Fibroblast of skin of left biceps (primary cell): ENCODE measurements around the gene STEAP4.
"Not testable (repeated sequence)": the region's sequence is repeated elsewhere in the genome, so short reads cannot be mapped to it uniquely, and the experiment has no call there.

Experiments
- DNase-seq, 2 experiments: peaks; one replicate each; pipeline ENCODE4 v3.0.0-alpha.2; 2013; ENCODE audit warnings: low read depth in 2 of 2

The STEAP4 gene

DNA sequence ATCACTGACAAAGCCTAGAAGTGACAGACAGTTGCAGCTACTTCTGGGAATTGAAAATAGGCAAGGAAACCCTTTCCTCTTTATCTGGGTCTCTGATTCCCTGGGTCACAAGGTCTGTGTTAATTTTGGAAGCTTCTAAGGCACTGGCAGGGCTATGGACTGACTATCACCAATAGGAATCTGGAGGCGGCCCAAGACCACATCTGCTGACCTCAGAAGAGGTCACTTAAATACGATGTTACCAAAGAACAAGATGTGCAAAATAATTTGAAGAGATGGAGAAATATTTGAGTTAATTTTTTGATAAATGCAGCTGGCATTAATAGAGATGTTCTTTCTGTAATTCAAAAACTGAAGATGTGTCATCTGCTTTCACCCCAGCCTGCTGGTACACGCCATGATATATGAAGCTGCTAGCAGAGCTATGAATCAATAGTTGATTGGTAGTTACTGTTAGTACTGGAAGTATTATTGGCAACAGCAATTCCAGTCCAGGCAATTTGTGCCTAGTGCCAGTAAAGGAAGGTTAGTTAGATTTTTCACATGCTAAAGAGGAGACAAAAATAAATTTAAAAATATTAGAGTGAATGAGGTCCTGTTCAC lies 5.5 kb upstream of the STEAP4 start:
- no peak for DNase-seq

DNA sequence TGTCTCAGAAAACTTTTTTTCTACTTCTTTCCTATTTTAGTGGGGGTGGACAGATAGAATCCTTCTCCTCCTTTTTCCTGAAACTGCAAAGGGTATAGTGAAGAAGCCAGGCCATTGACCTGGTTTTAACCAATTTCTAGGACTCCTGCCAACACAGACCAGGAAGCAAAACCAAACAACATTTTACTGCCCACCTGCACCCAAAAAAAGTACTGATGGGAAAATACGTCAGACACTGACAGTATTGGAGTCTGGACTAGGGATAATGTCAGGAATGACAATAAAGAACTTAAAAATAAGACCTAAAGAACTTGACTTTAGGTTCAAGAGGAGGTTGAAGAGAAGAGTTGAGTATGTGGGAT lies 5.0 kb upstream of the STEAP4 start:
- no peak for DNase-seq

DNA sequence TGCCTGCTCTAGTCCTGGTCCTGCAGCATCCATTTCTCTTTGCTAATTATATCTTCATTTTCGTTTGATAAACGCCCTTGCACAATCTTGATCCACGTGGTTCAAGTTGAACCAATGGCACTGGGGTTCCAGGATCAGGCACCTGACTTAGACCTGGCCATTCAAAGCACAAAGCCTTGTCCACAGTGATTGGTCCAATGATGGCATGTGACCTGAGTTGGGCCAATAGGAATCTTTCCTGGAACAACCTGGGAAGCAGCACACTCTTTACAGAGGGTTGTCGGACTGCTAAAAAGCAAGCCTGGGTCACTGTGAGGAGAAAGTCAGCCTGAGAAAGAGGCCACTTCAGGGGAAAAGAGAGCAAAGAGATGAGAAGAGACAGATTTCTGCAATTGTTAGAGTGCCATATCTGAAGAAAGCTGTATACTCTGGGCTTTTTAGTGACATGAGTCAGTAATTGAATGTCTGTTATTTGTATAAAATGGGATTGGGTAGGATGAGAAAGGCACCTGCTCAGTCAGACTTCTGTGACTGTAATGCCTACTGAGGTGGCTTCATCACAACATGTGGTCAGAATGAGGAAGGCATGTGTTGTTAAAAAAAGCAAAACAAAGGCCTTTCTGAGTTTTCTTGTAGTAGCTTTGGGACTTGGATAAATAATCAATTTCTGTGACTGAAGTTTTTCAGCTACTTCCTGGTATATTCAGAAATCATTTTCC lies 4.4 kb upstream of the STEAP4 start:
- no peak for DNase-seq

DNA sequence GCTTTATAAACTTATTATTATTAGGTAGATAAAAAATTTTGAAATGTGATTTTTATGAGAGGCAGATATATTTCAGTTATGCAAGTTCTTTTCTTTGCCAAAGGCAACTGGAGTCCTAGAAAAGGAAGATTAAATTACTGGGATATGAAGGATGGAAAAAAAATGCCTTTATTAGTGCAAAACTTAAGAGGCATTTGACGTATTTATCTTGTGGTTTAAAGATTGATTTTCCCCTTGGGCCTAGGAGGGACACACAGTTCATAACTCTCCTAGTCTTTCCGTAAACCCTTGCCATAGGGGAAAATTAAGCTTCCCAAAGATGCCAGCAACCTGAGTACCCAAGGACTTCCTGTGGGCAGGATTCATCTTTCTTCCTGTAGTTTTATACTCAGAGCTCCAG lies 3.1 kb upstream of the STEAP4 start:
- no peak for DNase-seq

DNA sequence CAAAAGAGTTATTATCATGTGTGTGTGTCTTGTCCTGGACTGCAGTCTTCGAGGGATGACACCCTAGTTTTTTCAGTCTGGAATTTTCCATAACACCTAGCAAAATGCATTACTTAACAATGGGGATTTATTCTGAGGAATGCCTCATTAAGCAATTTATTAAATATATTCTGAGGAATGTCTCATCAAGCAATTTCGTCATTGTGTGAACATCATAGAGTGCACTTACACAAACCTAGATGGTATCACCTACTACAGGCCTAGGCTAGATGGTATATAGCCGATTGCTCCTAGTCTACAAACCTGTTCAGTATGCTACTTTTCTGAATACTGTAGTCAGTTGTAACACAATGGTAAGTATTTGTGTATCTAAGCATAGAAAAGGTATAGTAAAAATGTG lies 1.1 kb upstream of the STEAP4 start:
- DNase-seq: no peak

DNA sequence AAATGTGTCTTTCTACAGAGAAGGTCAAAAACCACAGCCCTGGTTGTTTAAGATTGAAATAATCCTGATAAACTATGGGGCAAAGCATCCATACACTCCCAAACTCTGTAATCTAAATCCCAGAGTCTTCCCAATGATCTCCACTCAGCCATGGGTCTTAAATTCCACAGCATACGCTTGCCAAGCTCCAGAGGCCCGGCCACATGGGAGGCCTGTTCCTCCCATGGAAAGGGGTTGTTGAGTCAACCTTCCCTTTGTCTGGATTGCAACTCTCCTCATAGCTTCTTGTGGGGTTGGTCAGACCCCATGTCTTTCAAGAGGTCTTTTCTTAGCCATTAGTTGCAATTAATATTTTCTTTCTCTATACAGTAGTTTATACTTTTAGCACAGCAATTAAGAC lies 718 bp upstream of the STEAP4 start:
- no peak for DNase-seq

DNA sequence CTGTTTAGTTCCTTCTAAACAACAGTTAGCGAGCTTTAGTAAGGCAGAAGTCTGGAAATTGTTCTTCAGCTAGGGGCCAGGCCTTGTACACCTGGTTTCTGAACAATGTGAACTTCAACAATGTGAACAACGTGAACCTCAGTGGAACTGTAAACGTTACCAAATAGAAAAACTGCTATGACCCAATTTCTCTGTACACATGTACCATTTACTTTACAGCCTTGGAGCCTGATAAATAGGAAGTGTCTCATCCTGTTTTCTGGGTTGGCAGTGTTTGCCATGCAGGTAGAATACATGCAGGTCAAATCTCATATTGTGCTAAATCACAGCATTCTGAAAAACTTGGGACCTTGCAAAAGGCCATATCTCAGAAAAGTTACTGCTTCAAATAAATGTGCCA lies 1.6 kb downstream of the STEAP4 start:
- DNase-seq: no peak

DNA sequence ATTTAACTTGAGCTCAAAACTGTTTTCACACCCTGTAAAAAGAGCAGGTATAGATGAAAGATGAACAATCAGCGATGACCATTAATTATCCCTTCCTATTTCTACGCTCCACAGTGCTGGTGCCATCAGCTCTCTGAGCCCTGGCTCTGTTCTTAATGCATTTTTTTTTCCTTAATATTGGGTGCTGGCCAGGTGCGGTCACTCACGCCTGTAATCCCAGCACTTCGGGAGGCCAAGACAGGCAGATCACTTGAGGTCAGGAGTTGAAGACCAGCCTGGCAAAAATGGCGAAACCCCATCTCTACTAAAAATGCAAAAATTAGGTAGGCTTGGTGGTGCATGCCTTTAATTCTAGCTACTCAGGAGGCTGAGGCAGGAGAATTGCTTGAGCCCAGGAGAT lies 4.2 kb downstream of the STEAP4 start:
- DNase-seq: no peak

DNA sequence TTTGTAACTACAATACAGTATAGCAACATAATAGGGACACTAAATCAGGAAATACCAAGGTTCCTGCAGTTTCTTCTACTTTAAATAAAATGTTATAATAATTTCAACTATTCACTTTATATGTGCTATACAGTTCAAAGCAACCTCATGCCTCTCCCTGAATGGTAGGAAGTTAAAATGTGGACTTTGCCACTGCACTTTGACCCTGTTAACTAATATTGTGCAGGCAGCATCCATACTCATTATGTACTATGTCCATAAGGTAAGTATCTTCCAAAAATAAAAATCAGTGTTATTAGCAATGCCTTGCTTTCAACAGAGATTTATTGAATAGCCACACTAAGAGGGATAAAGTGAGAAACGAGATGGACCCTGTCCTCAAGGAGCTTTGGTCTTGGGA lies 4.8 kb downstream of the STEAP4 start:
- no peak for DNase-seq

DNA sequence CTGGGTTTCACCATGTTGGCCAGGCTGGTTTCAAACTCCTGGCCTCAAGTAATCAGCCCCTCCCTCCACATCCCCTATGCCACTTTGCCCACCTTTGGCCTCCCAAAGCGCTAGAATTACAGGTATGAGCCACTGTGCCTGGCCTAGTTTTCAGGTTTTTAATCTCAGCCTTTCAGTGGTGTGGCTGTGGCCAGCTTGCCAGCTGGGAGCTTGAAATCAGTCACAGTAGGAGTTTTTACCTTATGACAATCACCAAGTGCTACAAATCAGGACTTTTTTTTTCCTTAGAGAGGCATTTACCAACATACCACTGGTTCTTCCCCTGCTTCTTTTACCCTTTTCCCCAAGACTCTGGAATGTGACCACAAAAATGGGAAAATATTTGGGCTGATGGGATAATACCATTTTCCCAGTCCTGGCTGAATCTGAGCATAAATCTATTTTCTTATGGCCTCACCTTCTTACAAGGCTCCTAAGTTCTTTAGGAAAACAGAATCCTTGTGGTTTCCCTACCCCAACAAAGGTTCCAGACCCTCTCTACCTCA lies 6.2 kb downstream of the STEAP4 start:
- no peak for DNase-seq

DNA sequence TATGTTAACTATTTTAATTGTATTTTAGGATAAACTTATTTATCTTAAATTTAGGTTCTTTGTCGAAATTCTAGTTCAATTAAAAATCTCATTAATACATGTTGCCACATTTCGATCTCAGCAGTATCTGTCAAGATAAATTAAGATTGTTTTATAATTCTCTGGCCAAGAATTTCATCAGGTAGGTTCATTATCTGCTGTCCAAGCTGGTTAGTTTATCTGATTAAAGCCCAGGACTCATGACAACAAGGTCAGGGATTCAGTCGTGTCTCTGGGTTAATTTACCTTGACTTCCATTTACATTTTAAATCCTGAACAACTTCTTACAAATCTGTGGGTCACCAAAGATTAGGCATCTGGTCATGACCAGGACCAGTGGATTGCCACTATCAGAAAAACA lies 7.6 kb downstream of the STEAP4 start:
- no peak for DNase-seq

DNA sequence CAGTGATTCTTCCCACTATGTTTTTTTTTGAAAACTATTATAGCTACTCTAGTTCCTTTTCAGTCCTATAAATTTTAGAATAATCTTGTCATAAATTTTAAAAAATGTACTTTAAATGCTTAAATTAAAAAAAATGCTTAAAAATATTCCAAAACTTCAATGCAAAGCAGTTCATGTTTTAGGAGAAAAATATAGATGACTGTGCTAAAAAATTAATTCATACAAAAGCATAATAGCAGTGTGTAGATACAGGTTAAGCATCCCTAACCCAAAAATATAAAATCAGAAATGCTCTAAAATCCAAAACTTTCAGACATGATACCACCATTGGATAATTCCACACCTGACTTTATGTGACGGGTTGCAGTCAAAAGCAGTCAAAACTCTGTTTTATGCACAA lies 12.8 kb downstream of the STEAP4 start:
- no peak for DNase-seq

DNA sequence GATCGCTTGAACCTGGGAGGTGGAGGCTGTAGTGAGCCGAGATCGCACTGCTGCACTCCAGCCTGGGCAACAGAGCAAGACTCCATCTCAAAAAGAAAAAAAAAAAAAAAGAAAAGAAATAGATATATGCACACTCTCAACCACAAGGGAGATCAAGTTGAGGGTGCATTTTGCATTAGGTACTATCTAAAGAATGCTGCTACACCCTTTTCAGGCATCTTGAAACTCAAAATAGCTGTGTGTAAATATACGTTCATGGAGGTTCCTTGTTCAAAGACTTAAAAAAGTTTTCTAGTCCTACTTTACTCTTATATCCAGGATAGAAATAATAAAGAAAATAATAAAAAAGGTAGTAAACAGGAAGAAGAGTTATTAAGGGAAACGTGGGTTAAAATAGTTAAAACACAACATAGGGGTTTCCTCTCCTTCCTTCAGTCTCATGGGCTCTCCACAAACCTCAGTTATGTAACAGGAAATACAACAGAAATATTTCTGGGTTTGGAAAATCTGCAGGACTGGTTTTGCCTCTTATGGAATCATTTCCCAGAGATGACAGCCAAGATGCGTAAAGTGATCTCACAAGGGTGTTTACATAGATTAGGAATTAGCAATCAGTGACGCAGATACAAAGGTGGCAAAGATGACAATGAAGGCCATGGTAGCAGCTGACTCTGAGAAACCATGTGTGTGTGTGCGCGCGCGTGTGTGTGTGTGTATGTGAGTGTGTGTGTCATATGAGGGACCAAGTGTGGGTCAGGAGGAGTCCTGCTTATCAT lies 15.1 kb downstream of the STEAP4 start:
- no peak for DNase-seq

DNA sequence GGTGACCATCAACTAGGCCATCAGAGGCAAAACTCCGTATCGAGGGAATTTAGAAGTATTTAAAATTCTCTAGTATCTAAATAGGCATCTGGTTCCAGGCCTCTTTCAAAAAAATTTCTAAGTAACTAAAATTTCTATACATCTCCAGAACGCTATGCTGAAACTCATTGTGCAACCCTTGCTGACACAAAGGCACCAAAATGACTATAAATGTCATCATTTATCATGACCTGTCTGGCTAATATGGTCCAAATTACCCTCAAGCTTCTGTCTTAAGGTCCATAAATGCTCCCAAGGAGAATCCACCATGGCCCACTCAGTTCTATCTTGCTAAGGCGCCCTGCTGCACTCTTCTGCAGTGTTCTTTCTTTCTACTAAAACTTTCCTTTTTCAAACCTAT lies 16.2 kb downstream of the STEAP4 start:
- no peak for DNase-seq

DNA sequence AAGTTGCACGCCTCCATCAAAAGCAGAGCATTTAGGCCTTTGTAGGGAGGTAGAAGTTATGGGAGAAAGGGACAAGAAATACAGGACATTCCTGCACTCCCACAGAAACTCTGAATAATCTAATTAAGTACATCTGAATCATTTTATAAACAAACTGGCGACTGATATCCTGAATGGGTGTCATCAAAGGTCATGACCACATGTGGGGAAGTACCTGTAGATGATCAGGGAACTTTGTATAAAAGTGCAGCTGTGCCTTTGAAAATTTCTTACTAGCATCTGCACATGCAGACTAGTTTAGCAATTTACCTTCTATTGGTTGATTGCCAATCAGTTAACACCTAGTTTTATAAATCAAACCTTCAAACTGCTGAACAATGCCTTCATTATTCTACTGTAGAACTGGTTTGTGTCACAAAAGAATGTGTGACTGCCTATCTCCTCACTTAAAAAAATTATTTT lies 17.1 kb downstream of the STEAP4 start:
- DNase-seq: no peak

DNA sequence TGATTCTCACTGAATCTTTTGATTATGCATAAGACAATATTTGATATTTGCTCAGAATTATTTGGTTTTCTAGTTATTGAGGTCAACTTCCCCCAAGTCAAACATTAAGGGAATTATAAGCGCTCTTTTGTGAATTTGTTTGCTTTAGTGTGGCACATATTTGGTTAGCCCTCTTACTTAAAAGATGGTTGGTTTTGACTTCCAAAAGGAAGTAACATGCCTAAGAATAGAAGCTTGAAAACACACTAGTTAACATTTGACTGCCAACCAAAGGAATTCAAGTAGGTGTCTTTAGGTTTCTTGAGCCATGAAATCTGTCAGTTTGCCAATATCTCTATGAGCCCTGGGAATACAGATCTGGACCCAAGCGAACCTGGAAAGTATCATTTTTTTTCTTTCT lies 24.9 kb downstream of the STEAP4 start:
- no peak for DNase-seq

DNA sequence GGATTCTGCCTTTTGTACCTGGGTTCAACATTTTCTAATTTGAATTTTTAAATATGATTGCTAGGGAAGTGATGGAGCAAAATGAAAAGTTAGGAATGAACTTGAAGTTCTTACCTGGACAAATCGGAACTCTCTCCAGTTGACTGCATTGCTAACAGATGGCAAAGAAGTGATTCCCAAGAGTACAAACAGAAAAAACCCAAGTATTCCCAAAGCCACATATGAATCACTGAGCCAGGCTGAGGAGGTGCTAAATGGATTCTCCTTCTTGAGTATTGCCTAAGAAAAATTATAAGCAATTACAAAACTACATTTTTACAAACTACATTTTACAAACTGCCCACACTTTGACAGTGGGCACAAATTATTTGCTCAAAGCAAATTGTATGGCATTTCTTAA lies 25.9 kb downstream of the STEAP4 start:
- DNase-seq: no peak

DNA sequence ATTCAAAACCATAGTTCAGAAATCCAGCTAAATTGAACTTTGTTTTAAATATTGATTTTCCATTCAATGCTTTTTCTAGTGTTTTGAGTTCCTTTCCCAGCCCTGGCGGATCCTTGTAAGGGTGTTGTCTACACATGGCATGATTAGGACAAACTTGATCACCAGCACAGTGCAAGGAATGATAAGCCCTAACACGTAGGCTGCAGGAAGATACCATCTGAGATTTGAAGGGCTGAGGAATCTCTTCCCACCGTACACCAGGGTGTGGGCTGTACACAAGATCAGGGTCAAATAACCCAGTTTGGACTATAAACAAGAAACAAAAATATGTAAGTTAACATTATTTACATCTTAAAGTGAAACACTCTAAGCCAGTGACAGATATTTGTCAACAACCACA lies 27.4 kb downstream of the STEAP4 start:
- no peak for DNase-seq

DNA sequence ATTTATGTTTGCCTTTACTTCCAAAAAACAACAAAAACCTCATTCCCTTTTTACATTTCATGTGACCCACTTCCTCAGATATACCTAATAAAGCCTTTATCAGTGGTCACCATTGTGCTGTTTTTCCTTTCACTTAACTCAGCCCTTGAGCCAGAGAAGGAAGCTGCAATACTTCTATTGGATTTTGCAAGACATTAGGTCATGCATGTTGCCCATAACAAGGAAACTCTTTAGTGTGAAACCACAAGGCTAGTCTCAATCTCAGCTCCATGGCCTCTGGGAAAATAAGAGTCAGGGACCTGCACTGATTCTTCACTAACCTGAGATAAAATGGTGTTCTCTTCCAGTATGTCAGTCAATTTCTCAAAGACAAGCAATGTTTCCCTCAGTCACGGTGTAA lies 27.8 kb downstream of the STEAP4 start:
- no peak for DNase-seq

DNA sequence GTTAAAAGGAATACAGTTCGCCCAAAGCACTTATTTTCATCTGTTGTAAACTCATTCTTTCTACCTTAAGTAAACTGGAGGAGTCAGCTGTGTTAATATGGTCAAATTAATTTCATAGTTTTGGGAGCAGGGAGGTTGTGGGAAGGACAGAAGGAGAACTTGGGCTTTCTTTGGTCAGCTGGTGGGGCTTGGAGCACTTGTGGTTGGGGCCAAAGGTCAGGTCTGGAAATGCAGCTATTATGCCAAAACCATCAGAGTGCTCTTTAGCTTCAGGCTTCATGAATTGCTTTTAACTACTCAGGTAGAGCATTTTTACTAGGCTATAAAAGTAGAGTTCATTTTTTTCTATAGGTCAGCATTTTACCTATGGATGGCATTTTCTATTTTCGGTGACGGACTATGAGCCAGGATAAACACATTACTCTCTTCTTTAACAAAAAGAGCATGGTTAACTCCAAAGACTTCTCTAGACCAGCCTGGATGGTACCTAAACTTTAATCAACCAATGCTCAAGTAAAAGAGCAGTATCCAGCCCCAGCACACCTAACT lies 30.0 kb downstream of the STEAP4 start:
- no peak for DNase-seq

DNA sequence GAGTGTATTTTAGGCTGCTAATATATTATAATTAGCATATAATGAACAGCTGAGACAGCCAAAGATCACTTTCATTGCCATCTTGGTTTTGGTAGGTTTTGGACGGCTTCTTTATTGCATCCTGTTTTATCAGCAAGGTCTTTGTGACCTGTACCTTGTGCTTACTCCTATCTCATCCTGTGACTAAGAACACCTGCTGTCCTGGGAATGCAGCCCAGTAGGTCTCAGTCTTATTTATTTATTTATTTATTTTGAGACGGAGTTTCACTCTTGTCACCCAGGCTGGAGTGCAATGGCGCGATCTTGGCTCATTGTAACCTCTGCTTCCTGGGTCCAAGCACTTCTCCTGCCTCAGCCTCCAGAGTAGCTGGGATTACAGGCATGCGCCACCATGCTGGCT lies 31.8 kb downstream of the STEAP4 start:
- not testable (repeated sequence) for DNase-seq

DNA sequence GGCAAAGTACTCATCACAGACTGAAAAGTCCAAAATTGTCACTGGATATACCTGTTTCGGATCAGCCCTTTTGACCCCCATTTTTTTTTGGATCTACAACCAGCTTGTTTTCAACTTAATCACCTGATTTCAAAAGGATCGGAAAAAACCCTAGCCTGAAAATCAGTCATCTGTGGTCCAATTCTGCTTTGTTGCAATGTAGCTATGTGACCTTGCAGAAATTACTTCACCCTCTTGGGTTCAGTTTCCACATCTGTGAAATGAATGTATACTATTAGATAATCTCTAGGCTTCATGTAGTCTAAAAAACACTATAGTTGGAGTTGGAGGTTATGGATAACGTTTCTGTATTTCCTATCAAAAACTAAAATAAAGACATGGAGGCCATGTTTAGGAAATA lies 37.1 kb downstream of the STEAP4 start:
- DNase-seq: no peak

DNA sequence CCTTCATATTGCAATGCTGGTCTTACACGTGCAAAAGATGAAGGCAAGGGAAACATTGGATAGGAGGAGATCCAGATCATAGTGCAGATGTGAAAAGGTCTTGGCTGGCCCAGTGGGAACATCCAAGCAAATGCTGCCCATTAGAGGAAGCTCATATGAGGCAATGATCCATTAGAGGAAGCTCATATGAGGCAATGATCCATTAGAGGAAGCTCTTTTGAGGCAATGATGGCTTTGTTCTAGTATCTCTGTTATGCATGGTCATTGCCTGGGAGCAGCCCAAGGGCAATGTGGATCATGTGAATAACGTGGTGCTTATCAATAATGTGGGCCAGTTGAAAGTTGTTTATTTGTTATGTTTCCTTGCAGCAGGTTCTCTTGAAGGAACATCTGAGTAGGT lies 37.8 kb downstream of the STEAP4 start:
- no peak for DNase-seq
